Adrenal gland (tissue), 5 donors: Measurements from ENCODE around the gene MYT1.

ENCODE experiments used
- CTCF ChIP-seq, 6 experiments: fragments of 450-650 bp in 4 of 6; fragments of 200-600 bp in 2 of 6; sonication (generic) in 1 of 6; IDR thresholded peaks; 1 replicate in 5 of 6; 2 replicates in 1 of 6; pipeline versions ENCODE4 v1.5.1 to v1.8.0; 2016 to 2021; ENCODE audit warnings: antibody characterized with exemption in 6 of 6, mild to moderate bottlenecking in 2 of 6, moderate library complexity in 1 of 6
- POLR2A ChIP-seq, 2 donors: fragments of 450-650 bp; IDR thresholded peaks; one replicate each; pipeline ENCODE4 v1.6.1; 2017; ENCODE audit warnings: antibody characterized with exemption in 2 of 2, mild to moderate bottlenecking in 2 of 2, moderate library complexity in 1 of 2
- donor health status: DM: no; HTN: no; CAD: no.

GRCh38 chr20:64165866-64166600, 1.8 kb downstream of the MYT1 start:
- TF ChIP-seq CTCF (IDR thresholded peaks at IDR 0.05) (no peak), POLR2A (IDR thresholded peaks at IDR 0.05) (no peak)
